Amniotic epithelial cell (primary cell): ENCODE measurements around the gene MPPED1.

ENCODE experiments used
- DNase-seq: peaks from one replicate; pipeline ENCODE4 v3.0.0-alpha.2; 2010; ENCODE audit warnings: low read depth

The MPPED1 gene

GRCh38 chr22:43476751-43477725, 65.2 kb downstream of the MPPED1 start:
- DNase-seq, result no peak

DNA sequence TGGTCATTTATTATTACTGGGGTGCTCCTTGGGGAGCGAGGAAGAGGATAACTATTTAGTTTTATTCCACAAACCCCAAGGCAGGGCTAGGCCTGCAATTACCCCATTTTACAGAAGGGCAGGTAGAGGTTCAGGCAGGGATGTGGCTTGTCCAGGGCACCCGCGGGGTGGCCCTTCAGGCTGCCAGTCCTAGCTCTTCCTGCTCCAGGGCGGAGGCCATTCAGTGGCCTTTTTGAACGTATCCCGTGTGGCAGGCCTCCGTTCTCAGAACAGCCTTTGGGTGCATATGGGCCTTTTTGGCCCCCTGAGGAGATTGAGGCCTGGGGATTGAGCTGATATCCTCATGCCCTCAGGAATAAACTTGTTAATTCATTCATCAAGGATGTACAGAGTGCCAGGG, 66.2 kb downstream of the MPPED1 start:
- DNase-seq, result no peak

DNA sequence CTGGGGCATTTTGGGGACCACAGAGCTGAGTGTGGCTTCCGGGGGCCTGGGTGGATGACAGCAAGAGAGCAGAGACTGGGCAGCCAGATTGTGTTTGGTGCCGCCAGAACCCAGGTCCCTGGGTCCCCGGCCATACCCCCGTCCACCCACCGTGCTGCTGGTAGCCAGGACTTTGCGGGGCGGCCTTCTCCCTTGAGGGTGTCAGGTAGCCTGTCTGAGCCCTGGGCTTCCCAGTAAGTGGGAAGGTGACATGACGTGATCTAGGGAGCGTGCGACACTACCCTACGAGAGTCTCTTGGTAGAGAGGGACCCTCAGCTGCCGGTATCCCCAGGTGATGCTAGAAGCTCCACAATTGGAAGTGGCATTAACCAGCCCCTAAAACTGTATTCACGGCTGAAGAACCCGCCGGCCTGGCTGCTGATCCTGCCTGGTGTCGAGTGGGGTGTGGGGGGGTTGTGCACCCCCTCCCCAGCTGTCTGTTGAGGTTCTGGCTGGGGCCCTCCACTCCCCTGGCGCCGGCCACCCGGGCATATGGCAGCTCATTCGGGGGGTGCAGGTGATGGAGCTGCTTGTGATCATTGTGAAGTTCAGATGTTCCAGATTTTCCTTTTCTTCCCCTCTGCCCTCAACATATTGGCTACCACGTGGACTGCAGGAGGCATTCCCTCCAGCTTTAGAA, 66.9 kb downstream of the MPPED1 start:
- no peak for DNase-seq

GRCh38 chr22:43479301-43479950, 67.6 kb downstream of the MPPED1 start:
- DNase-seq, result no peak

GRCh38 chr22:43479962-43480361, 68.1 kb downstream of the MPPED1 start:
- no peak for DNase-seq

GRCh38 chr22:43481568-43482317, 69.9 kb downstream of the MPPED1 start:
- no peak for DNase-seq

DNA sequence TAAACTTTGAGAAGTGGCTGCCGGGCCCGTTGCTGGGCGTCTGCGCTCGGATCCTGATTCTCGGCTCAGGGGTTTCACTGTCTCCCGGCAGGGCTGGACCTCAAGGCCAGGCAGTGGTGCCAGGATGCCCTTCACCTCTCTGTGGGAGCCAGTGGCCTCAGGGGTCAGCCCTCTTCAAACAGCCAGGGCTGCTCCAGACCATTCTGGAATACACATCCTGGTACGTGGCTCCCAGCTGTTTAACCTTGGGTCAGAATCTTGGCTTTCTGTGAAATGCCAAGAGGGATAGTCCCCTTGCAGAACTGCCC, 70.5 kb downstream of the MPPED1 start:
- no peak for DNase-seq

DNA sequence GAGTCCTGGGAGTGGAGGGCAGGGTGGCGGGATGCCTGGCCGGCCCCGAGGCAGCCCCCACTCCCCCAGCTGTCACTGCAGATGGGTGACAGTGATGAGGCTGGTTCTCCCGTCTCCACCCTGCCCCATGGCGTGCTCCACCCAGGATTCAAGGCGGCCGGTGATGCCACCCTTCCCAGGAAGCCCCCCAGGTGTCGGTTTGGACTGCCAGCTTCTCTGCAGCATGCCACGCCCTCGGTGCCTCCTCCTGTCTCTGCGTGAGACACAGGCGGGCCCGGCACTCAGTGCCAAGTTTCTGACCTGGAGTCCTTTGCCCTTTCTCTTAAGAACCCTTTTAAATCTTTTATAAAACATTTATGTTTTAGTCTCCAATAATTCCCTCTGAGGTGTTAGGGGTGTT, 71.5 kb downstream of the MPPED1 start:
- no peak for DNase-seq

GRCh38 chr22:43483669-43484068, 71.9 kb downstream of the MPPED1 start:
- no peak for DNase-seq

GRCh38 chr22:43484227-43484626, 72.4 kb downstream of the MPPED1 start:
- no peak for DNase-seq

GRCh38 chr22:43485502-43486089, 73.8 kb downstream of the MPPED1 start:
- DNase-seq, result no peak

DNA sequence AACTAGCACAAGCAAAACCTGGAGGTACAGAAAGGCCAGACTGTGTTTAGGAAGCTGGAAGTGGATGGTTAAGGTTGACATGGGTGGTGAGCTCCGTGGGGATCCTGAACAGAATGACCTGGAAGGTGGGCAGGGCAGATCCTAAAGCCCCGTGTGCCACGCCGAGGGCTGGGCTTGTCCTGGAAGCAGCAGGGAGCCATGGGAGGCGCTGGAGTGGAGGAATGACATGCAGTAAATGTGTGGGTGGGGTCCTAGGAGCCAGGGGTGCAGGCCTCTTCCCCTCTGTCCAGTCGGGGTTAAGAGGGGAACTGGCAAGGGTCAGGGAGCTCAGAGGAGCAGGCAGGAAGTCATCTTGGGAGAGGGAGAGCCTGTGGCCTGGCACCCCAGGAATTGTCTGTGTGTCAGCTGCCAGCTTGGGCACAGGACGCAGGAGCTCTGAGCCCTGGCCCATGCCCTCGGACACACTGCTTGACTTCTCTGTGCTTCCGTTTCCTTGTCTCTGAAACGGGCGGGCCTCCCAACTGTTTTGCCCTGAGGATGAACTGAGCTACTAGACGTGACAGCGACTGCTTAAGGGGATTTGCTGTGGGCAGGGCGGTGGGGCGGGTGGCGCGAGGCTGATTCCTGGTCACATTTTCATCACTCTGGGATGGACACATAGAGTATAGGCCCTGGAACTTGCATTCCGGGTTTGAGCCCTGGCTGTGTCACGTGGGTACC, 75.7 kb downstream of the MPPED1 start:
- DNase-seq, result no peak

DNA sequence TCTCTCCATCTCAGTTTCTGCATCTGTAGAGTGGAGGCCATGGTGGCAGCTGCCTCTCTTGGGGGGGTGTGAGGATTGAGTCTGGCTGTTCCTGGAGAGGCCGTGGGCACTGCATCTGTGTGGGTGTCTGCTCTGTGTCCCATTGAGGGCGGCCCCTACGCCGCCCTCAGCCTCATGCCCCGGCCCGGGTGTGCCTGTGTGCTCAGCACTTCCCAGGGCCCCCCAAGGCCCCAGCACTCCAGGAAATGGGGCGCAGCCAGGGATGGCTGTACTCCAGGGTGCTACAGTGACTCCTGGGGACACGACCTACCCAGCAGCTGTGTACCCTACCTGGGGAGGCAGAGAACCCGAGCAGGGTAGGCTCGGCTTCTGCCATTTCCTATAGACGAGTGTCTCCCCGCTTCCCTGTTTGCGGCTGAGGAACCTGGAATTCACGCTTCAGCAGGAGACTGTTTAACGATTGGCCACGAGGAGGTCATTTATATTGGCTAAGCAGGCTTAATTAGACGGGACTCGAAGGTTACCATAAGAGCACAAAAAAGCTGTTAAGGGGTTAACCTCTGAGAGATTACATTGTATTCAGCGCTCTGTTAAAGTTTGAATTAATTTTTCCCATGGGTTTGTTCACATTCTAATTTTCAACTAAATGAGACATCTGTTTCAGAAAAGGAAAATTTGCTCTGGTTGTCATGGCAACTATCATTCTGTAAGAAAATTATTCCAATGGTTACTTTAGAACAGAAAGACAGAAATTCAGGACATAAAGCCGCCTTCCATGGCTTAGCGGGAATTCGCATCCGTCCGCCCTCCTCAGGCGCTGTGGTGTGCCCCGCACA, 76.4 kb downstream of the MPPED1 start:
- DNase-seq, result no peak

GRCh38 chr22:43488937-43489336, 77.1 kb downstream of the MPPED1 start:
- no peak for DNase-seq

DNA sequence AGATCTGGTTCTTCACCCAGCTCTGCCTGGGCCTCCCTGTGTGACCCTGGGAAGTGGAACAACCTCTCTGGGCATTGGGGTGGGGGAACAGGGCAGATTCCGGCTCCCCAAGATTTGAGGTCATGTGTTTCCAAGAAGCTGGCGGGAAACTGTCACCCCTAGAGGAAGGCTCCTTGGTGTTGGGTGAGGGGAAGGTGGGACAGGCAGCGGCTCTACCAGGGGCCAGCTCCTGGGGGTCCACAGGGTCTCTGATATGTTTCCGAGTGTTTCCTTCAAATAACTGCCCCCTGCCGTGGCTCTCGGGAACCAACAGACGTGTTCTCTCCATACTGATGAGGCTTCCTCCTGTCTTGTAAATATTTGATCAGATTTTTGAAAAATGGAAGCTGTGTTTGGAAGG, 78.5 kb downstream of the MPPED1 start:
- no peak for DNase-seq

DNA sequence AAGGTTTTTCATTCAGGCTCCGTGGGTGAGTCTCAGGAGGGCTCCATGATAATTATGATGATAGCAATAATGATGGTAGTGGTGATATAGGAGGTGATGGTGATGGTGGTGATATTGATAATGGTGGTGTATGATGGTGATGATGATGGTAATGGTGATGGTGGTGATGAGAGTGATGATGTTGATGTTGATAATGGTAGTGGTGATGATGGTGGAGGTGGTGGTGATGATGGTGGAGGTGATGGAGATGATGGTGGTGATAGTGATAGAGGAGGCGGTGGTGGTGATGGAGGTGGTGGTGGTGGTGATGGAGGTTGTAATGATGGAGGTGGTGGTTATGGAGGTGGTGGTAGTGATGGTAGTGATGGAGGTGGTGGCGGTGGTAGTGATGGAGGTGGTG, 79.4 kb downstream of the MPPED1 start:
- DNase-seq, result no peak

- DNase-seq, result no peak
These were observed 79.9 kb downstream of the MPPED1 start for GRCh38 chr22:43491737-43492136.

DNA sequence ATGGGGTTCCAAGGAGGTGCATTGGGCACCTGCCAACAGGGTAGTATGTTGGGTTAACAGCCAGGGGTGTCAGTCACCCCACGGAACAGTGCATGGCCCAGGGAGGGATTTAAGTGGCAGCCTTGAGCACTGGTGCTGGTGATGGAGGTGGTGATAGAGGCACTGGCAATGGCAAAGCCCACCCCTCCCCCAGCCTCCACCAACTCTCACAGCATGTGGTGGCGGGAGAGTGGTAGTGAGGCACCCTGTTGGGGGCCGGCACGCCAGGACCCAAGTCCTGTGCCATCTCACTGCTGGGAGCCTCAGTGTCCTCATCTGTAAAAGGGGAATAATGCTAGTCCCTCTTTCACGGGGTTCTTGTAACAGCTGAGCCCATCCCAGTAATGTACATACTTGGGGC, 81.5 kb downstream of the MPPED1 start:
- DNase-seq, result no peak

GRCh38 chr22:43497956-43498855, 86.4 kb downstream of the MPPED1 start:
- no peak for DNase-seq
